Left kidney (tissue), 2 donors: ENCODE measurements around the gene CCDC136. TPM values are rescaled to one million over a fixed set of nuclear protein-coding genes. Genes with fewer than 3 reads are reported as not detected.

Experiments
- DNase-seq: peaks from one replicate; pipeline ENCODE4 v3.0.0-alpha.2; 2013
- polyA plus RNA-seq: library from polyadenylated mRNA; unstranded; fragments of 120-200 nt; gene quantifications from one replicate; pipeline ENCODE4 v1.2.1, GENCODE V29; 2013; ENCODE audit not compliant: insufficient read length

Gene CCDC136
- polyA plus RNA-seq, 1 donor, result 26.3 TPM

DNA sequence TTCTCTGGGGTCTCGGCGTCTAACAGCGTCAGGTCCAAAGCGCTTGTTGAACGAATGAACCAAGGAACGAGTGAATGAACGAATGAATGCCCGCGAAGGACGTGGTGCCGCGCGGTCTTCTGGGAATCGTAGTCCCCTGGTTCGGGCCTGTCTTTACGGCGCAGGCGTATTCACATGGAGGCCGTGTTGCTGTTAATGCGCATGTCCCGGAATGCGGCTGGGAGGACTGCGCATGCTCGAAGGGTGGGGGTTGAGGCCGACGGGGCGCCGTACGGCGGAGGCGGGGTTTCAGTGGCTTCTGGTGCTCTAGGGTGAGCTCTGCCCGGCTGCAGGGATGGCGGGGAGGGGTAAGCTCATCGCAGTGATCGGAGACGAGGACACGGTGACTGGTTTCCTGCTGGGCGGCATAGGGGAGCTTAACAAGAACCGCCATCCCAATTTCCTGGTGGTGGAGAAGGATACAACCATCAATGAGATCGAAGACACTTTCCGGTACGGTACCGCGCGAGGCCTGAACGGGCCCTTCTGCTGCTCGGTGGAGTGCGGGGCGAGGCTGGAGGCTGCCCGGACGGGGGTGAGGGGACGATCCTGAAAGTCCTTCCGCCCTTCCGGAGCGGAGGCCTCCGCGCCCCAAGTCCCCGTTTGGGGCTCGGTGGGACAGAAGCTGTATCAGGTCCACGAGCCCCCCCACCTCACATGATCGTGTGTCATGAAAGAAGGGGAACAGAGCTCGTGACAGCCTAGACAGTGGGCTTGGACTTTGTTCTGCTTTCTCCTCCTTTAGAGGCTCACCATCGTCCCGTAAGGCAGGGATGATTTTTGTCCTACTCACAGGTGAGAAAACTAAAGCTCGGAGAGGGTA, 71.0 kb downstream of the CCDC136 start, which contains the start of gene ATP6V1F:
Gene ATP6V1F (plus strand): TSS at position 286 of the 862 bp plus-strand sequence. CDS start 49 bp downstream, at position 335.
- DNase-seq, result peak; percentile 98

DNA sequence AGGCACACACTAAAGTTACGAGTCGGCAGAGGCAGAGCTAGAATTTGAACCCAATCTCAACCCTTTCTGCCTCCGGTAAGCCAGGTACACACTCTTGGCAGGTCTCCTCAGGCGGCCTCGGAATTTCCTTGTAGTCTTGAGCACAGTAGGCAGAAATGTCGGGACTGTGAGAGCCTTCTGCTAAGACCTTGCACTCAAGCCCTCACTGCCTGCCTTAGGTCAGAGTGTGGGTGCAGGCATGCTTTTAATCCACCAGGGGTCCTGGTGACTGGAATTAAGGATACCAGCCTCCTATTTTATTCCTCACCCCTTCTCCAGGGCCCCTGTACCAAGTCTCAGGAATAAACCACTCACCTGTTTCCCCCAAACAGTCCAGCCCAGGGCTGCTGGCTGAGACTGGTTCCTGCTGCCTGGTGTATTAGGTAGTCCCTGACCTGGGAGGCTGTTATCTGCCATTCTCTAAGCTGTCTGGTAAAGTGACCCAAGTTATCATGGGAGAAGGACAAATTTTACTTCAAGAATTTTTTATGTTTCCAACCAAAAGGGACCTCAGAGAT, 71.7 kb downstream of the CCDC136 start:
- DNase-seq, result no peak

DNA sequence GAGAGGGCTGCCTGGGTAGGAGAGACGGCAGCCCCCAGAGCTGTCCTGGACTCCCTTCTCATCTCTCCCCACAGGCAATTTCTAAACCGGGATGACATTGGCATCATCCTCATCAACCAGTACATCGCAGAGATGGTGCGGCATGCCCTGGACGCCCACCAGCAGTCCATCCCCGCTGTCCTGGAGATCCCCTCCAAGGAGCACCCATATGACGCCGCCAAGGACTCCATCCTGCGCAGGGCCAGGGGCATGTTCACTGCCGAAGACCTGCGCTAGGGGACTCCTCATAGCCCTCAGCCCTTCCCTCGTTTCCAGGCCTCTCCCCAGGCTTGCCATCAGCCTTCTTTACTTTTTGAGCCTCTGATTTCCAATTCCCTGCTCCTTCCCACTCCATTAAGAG, 73.5 kb downstream of the CCDC136 start:
- DNase-seq, result no peak

DNA sequence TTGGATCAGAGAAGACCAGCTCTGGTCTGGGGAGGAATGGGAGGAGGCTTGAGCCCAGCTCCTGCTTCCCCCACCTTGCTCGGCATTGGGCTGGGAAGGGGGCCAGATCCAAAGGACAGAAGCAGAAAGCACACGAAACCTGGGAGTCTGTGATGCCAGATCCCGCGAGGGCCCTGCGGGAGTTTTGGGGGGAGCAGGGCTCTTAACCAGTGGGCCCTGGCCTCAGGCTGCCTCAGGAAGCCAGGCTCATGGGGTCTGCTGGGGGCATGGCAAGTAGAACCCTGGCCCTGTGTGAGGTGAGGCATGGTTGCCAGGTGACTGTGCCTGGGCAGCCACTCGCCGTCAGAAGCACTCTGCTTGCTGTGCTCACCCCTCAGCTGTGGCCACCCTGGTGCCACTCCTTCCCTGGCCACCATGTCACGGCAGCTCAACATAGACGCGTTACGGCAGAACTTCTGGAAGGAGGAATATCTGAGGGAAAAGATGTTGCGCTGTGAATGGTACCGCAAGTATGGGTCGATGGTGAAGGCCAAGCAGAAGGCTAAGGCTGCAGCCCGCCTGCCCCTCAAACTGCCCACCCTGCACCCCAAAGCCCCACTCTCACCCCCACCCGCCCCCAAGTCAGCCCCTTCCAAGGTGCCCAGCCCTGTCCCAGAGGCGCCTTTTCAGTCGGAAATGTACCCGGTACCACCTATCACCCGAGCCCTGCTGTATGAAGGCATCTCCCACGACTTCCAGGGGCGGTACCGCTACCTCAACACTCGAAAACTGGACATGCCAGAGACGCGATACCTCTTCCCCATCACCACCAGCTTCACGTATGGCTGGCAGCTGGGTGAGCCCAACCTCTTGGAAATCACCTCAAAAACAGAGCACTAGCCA, 74.5 kb downstream of the CCDC136 start:
- no peak for DNase-seq

DNA sequence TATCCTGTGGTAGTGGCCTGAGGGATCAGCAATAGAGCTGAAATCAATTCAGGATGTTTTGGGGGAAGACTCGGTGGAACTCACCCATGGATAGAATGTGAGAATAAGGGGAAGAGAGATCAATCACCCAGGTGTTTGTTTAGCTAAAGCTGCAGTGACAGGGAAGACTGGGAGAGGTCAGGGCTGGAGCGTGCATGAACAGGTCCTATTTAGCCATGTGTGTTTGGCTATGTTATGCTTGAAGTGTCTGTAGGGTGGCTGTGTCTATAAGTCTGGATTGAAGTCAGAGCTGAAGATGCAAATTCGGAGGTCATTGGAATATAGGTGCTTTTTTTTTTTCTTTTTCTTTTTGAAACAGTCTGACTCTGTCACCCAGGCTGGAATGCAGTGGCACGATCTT, 75.5 kb downstream of the CCDC136 start:
- no peak for DNase-seq

DNA sequence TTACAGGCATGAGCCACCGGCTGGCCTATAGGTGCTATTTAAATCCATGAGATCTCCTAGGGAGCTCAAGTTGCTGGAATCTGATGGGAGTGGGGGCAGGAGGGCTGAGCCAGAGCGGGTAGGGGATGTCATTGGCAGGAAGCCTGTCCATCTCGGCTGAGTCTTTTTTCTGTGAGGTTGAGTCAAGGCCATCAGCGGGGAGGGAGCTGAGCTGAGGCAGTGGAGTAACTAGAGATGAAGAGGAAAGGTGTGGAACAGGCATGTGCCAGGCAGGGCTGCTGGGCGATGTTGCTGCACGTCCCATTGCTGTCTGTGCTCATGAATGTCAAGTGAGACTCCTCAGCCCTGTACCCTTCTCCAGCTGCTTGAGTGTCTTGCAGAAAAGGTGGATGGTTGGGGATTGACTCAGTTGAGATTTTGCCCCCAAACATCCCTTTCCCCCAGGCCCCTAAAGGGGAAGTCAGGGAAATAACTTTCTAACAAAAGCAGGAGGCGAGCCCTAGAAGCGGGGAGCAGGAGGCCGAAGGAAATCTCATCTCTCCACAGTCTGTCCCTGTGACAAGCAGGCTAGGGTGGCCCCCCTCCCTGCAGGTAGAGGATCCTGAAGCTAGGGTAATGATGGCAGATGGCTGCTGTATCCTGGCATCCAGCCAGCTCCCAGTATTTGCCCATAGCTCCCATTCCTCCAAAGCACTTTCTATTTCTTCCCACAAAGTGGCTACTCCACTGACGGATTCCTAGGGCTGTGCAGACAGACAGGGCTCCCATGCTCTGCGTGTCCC, 76.3 kb downstream of the CCDC136 start:
- no peak for DNase-seq

DNA sequence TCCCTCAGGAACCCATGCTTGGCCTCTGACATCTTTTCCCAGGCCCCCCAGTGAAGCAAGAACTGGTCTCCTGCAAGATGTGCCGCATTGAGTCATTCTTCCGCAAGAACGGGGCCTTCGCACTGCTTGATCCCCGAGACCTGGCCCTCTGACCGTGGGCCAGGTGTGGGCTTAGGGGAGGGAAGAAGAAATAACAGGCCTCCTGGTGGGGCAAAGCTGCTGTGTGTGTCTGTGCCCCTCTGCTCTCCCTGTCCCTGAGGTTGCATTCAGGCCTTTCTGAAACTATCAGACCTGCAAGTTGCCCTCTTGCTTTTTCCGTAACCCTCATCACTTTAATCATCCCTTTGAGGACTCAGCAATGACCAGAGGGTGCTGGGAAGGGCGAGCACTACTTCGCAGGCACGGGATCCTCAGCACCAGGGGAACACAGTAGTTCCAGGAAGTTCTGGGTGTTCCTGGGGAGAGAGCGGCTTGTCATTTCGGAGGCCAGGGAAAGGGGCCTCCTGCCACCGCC, 76.9 kb downstream of the CCDC136 start:
- DNase-seq, result no peak

DNA sequence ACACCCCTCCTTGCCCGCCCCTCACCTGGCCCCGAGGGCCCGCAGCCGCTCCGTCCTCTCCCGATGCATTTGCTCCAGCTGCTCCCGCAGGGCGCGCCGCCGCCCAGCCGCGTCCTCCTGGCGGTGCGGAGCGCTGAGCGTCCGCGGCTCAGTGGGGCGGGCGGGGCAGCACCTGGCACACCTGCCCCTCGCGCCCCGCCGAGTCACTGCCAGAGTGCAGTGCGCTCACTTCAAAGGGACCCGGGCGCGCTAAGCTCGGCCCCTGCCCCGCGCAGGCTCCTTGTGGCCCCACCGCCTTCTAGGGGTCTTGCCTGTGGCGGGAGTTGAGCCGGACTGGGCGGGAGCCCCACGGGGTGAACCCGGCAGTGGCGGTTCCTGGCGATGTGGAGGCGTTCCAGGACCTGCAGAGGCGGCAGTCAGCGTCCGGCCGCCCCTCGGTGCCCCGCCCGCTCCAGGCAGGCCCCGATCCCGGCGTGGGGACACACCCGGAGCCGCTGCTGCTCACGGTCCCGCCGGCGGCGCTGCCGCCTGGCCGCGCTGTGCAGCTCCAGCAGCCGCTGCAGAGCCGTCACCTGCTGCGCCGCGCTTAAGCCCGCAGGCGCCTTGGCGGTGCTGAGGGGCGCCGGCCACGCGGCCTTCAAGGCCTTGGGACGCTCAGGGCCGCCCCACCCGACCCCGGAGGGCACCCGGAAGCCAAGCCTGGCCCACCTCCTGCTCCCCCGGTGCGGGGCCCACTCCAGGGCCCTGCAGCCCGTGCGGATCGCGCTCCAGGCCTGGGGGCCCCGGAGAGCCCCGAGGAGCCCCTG, 77.6 kb downstream of the CCDC136 start:
- DNase-seq, result no peak

DNA sequence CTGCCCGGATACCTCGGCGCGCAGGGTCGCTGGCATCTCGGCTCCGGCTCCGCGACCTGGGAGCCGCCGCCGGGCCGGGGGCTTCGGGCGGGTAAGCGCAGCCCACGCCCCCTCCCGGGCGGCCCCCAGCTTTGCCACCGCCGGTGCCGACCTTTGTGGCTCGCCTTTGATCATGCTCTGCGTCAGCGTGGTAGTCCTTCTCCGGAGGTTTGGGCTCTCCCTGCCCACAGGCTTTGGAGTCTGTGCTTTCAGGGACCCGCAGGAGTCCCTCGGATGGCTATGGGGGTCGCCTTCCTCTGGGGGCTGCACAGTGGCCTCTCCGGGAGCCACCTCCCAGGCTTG, 78.1 kb downstream of the CCDC136 start:
- DNase-seq, result no peak

DNA sequence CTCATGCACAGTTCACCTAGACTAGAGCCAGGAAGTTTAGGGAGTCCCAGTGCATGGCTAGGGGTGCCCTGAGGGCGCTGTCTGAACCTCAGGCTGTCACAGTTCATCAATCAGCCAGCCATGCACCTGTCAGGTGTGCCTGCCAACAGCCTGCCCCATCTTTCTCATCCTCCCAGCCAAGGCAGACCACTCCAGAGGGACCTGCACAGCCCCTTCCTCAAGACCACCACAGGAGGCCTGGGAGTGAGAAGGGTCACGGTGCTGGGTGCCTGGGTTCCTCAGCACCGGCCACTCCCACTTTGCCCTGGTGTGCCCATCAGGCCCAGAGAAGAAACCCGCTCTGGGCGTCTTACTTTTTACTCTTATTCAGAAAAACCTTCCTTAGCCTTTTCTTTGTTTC, 79.3 kb downstream of the CCDC136 start:
- no peak for DNase-seq

Other genes starting within 250 kb of the CCDC136 start
- gene GARIN1A, start 119.7 kb upstream of the CCDC136 start, polyA plus RNA-seq, result 4.2 TPM
- 206 TPM for gene CALU, start 52.6 kb upstream of the CCDC136 start, polyA plus RNA-seq
- 2.2 TPM for gene OPN1SW, start 16.2 kb upstream of the CCDC136 start, polyA plus RNA-seq
- gene FLNC, start 38.4 kb downstream of the CCDC136 start, polyA plus RNA-seq, result 14.9 TPM
- 199 TPM for gene ATP6V1F, start 70.9 kb downstream of the CCDC136 start, polyA plus RNA-seq
- gene KCP, start 118.7 kb downstream of the CCDC136 start, polyA plus RNA-seq, result 21.6 TPM
- gene IRF5, start 146.0 kb downstream of the CCDC136 start, polyA plus RNA-seq, result 8.3 TPM